GM19240 (cell line): ENCODE results near the gene DNAH1.

Experiments
- DNase-seq: peaks from one replicate; pipeline ENCODE4 v3.0.0; 2011; ENCODE audit warnings: low spot score; ENCODE audit not compliant: insufficient read length

DNAH1 gene

GRCh38 chr3:52402101-52402521 lies 86.0 kb downstream of the DNAH1 start:
- no peak for DNase-seq

- no peak for DNase-seq
Observed at GRCh38 chr3:52402706-52403270, 86.7 kb downstream of the DNAH1 start.

- no peak for DNase-seq
Observed at GRCh38 chr3:52403271-52403841, 87.2 kb downstream of the DNAH1 start.

GRCh38 chr3:52403955-52404354 lies 87.8 kb downstream of the DNAH1 start:
- no peak for DNase-seq

- no peak for DNase-seq
Observed at GRCh38 chr3:52404391-52404790, 88.3 kb downstream of the DNAH1 start.

- no peak for DNase-seq
Observed at GRCh38 chr3:52405066-52405465, 88.9 kb downstream of the DNAH1 start.

GRCh38 chr3:52405601-52406110 lies 89.5 kb downstream of the DNAH1 start:
- DNase-seq = no peak

- no peak for DNase-seq
Observed at GRCh38 chr3:52406231-52406661, 90.1 kb downstream of the DNAH1 start.

GRCh38 chr3:52406791-52407510 lies 90.8 kb downstream of the DNAH1 start:
- no peak for DNase-seq

- no peak for DNase-seq
Observed at GRCh38 chr3:52407779-52408178, 91.7 kb downstream of the DNAH1 start.

GRCh38 chr3:52408466-52408865 lies 92.3 kb downstream of the DNAH1 start:
- no peak for DNase-seq

GRCh38 chr3:52415800-52416199 lies 99.7 kb downstream of the DNAH1 start:
- no peak for DNase-seq

GRCh38 chr3:52420388-52420787 lies 104.3 kb downstream of the DNAH1 start:
- DNase-seq = no peak

- DNase-seq = no peak
Observed at GRCh38 chr3:52422669-52423068, 106.5 kb downstream of the DNAH1 start.

- no peak for DNase-seq
Observed at GRCh38 chr3:52423173-52423572, 107.1 kb downstream of the DNAH1 start.

GRCh38 chr3:52428151-52429005 lies 112.3 kb downstream of the DNAH1 start:
- DNase-seq = no peak

GRCh38 chr3:52429031-52429430 lies 112.9 kb downstream of the DNAH1 start:
- DNase-seq = no peak

GRCh38 chr3:52429779-52430415 lies 113.8 kb downstream of the DNAH1 start:
- no peak for DNase-seq

GRCh38 chr3:52430416-52430810 lies 114.3 kb downstream of the DNAH1 start:
- DNase-seq = no peak

GRCh38 chr3:52431459-52432223 lies 115.5 kb downstream of the DNAH1 start:
- DNase-seq = no peak
